Measurements from ENCODE around the gene CDYL2. TPM values are rescaled to one million over a fixed set of nuclear protein-coding genes. Genes with fewer than 3 reads are reported as not detected.

Gene CDYL2
- total RNA-seq, 1 experiment from 2014 or later = under 0.01 TPM

DNA sequence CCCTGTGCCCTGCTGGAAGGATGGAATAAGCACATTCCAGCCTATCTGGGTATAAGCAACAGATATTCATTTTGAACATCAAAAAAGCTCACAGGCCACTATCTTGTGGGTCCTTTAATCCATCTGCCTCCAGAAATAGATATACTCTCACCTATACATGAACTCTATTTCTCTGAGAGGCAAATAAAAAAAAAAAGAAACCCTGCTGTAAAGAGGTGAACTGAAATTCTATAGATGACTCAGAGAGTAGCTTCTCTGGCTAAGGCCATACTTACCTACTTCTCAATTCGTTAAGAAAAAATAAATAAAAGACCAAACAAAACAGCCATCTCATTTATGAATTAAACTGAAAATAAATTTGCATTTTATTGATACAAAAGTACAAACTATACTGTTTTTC, 177.3 kb downstream of the CDYL2 start:
- no peak for DNase-seq (ENCODE audit: low read depth)

DNA sequence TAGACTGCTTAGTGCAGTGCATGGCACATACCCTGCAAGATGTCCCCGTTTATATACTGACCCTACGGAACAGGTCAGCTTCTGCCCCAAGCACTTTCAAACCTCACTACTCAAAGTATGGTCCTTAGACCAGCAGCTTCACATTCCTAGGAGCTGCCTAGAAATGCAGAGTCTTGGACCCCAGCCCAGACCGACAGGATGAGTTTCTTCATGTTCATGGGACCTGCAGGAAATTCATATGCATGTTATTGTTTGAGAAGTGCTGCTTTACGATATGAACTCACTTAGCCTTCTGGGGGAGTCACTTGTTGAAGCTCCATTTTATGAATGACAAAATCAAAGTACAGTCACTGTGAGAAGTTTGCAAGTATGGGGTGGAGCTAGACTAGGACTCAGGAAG, 181.0 kb downstream of the CDYL2 start:
- DNase-seq (ENCODE audit: low read depth) = no peak

- no peak for DNase-seq (ENCODE audit: low read depth)
Observed at GRCh38 chr16:80622007-80622406, 182.4 kb downstream of the CDYL2 start.

GRCh38 chr16:80620736-80621605, 183.4 kb downstream of the CDYL2 start:
- DNase-seq (ENCODE audit: low read depth) = no peak

- DNase-seq (ENCODE audit: low read depth) = no peak
Observed at GRCh38 chr16:80619824-80620223, 184.6 kb downstream of the CDYL2 start.

DNA sequence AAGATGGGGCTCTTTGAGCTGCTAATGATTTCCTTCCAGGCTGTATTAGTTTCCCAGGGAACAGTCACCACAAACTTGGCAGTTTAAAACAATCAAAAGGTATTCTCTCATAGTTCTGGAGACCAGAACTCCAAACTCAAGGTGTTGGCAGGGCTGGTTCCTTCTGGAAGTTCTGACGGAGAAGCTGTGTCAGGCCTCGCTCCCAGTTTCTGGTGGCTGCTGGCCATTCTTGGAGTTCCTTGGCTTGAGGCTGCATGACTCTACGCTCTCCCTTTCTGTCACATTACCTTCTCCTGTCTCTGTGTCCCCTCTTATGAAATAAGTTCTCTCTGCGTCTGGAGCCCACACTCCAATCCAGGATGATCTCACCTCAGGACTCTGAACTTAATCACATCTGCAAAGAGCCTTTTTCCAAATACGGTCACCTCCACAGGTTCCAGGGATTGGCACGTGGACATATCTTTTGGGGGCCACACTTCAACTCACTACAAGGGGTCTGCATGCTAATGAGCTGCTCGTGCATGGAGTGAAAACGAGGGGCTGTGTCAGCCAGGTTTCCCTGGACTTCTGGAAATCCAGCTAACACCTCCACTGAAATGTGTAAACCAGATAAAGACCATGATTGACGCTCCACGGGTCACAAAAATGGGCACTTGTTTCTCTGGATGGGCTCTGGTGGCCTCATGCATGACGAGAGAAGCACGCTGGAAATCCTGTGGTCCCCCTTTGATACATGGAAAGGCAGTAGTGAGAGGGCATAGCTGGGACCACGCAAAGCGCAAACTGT, 185.3 kb downstream of the CDYL2 start:
- no peak for DNase-seq (ENCODE audit: low read depth)

- no peak for DNase-seq (ENCODE audit: low read depth)
Observed at GRCh38 chr16:80616362-80616761, 188.0 kb downstream of the CDYL2 start.

GRCh38 chr16:80615735-80616134, 188.7 kb downstream of the CDYL2 start:
- DNase-seq (ENCODE audit: low read depth) = no peak

- peak; percentile 62 for DNase-seq (ENCODE audit: low read depth)
Observed at GRCh38 chr16:80614908-80615671, 189.3 kb downstream of the CDYL2 start.

GRCh38 chr16:80612461-80613017, 191.9 kb downstream of the CDYL2 start:
- no peak for DNase-seq (ENCODE audit: low read depth)

DNA sequence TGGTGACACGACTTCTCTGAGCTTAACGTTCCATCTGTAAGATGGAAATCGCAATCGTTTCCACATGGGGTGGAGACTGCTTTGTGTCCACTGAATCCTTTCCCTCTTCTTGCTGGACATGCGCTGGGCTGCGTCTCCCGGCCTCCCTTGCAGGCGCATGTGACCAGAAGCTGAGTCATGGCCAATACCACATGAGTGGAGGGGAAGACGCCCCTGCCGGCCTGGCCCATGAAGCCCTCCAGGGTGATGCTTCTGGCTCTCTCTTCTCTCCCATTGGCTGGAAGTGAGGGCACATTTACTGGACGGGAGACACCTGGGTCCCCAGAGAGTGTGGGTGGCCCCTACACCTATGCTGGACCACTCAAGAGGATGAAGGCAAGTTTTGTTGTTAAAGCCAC, 192.5 kb downstream of the CDYL2 start:
- DNase-seq (ENCODE audit: low read depth) = no peak

GRCh38 chr16:80611171-80611929, 193.0 kb downstream of the CDYL2 start:
- DNase-seq (ENCODE audit: low read depth) = no peak

DNA sequence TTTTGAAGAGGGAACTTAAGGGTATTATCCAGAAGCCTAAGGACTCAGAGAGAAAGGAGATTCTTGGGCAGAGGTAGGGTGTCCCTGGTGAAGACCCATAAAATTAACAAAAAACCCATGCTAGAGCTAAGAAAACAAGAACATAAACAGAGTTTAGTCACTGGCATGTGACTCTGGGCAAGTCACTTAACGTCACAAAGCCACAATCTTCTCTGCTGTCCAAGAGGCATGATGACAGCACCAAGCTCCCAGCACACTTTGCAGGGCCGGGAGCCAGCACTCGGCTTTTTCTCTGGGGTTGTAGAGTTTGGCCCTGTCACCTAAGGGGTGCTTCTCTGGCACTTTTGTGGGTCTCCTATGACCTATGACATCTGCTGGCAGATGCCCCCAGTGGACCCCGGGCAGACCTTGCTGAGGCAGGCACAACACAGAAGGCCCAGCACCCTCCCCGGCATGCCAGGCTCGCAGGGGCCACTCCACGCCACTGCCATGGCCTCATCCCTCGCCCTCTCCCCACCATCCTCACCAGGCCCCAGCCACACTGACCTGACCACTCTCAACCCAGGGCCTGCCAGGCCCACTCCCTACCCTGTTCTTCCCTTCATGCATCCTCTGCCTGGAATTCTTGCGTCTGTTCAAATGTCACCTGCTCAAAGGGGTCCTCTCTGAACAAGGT, 193.8 kb downstream of the CDYL2 start:
- DNase-seq (ENCODE audit: low read depth) = no peak

DNA sequence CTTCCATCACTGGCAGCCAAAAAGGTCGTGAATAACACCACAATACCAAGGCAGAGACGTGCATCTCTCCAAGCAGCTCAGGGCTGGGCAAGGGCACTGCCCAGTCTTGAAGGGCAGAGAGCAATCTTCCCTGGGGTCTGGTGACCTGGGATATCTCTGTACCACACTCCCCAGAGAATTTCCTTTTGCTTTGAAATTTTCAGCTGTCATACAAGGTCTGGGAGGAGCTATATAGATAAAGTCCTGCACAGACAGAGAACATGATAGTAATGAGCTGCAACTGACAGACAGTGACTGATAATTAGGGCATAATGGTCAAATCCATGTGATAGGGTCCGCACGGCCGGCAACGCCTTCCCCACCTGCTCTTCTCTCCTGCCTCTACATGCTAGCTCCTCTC, 195.5 kb downstream of the CDYL2 start:
- no peak for DNase-seq (ENCODE audit: low read depth)

- DNase-seq (ENCODE audit: low read depth) = no peak
Observed at GRCh38 chr16:80607204-80607603, 197.2 kb downstream of the CDYL2 start.

GRCh38 chr16:80606221-80606766, 198.1 kb downstream of the CDYL2 start:
- no peak for DNase-seq (ENCODE audit: low read depth)

GRCh38 chr16:80604600-80605355, 199.6 kb downstream of the CDYL2 start:
- DNase-seq (ENCODE audit: low read depth) = no peak

DNA sequence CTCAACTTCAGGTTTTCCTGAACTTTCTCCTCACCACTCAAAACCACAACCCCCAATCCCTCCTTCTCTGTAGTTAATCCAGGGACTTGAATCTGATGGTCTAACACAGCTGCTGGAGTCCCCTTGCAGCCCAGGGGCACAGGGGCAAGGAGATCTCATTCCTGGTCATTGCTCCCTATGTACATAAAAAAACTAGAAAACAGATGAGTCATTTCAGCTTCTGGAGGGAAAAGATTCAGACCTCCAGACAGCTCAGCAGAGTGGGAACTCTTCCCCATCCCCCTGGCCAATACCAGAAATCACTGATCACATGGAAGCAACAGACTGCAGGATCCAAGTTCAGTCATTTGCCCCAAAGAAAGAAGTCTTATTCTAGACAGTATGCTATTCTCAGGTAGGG, 201.5 kb downstream of the CDYL2 start:
- DNase-seq (ENCODE audit: low read depth) = no peak

DNA sequence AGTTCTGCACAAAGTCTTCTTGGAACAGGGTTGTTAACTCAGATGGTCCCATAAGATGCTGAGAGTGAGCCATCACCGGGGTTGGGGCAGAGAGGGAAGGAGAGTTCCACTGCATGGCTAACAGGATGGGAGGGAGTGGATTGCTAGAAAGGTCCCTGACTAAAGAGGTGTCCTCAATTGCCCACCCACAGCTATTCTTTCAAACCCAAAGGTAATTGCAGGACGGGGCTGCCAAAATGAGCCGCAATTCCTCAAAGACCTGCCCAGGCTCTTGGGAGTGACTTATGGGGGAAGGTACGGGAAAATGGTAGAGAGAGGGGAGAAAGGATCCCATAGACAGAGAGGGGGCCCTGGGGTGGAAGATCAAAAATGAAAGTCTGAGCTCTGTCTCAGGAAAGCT, 203.2 kb downstream of the CDYL2 start:
- DNase-seq (ENCODE audit: low read depth) = no peak

DNA sequence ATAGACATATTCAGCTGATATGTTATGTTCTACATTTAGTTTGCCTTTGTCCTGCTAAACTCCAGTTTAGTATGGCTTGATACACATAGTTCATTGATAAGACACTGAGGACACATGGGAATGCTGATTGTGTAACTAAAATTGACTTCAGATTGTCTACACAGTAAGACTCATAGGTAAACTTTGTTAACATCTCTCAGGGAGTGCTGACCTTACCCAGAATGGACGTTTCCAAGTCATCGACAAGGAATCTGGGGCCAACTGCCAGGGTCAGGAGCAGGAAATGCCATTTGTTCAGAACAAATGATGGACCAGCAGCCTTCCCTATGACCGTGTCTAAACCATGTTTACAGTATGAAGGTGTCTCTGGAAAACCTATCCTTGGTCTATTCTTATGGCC, 204.9 kb downstream of the CDYL2 start:
- DNase-seq (ENCODE audit: low read depth) = peak; percentile 14

Data from RPMI7951 (cell line).